SJCRH30 (cell line): ENCODE results near the gene PRIM2. TPM values are rescaled to one million over a fixed set of nuclear protein-coding genes. Genes with fewer than 3 reads are reported as not detected.
A peak's percentile ranks its signal among the peaks of the same experiment; 100 is the strongest.
"Not testable (repeated sequence)": the region's sequence is repeated elsewhere in the genome, so short reads cannot be mapped to it uniquely, and the experiment has no call there.

Experiments
- DNase-seq, 2 experiments: peaks; one replicate each; pipeline ENCODE4 v3.0.0-alpha.2; 2015 to 2020
- H3K27ac ChIP-seq: fragments of 250-450 bp; sonication (Bioruptor Pico); 2 replicates; pipeline ENCODE4 v1.5.1; 2020; ENCODE audit warnings: mild to moderate bottlenecking, moderate library complexity
- H3K27me3 ChIP-seq: fragments of 250-450 bp; sonication (Bioruptor Pico); 2 replicates; pipeline ENCODE4 v1.5.1; 2020; ENCODE audit warnings: mild to moderate bottlenecking, moderate library complexity
- H3K36me3 ChIP-seq: fragments of 250-450 bp; sonication (Bioruptor Pico); 2 replicates; pipeline ENCODE4 v1.5.1; 2020; ENCODE audit warnings: mild to moderate bottlenecking, moderate library complexity
- H3K4me1 ChIP-seq: fragments of 250-450 bp; sonication (Bioruptor Pico); 2 replicates; pipeline ENCODE4 v1.5.1; 2020; ENCODE audit warnings: mild to moderate bottlenecking, moderate library complexity
- H3K4me3 ChIP-seq: fragments of 250-450 bp; sonication (Bioruptor Pico); 2 replicates; pipeline ENCODE4 v1.5.1; 2020; ENCODE audit warnings: mild to moderate bottlenecking, moderate library complexity
- H3K9me3 ChIP-seq: fragments of 250-450 bp; sonication (Bioruptor Pico); replicated peaks from 2 replicates; pipeline ENCODE4 v1.5.1; 2020; ENCODE audit warnings: mild to moderate bottlenecking, moderate library complexity
- total RNA-seq: library from RNA; depleted of rRNA; stranded (reverse); fragments of >200 nt; shearing (Covaris generic); gene quantifications from 2 replicates; pipeline ENCODE4 v1.2.3, GENCODE V29; 2014; rRNA removed

PRIM2 gene, protein sequence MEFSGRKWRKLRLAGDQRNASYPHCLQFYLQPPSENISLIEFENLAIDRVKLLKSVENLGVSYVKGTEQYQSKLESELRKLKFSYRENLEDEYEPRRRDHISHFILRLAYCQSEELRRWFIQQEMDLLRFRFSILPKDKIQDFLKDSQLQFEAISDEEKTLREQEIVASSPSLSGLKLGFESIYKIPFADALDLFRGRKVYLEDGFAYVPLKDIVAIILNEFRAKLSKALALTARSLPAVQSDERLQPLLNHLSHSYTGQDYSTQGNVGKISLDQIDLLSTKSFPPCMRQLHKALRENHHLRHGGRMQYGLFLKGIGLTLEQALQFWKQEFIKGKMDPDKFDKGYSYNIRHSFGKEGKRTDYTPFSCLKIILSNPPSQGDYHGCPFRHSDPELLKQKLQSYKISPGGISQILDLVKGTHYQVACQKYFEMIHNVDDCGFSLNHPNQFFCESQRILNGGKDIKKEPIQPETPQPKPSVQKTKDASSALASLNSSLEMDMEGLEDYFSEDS
- 32.5 and 33.5 TPM in 2 replicates for total RNA-seq

DNA sequence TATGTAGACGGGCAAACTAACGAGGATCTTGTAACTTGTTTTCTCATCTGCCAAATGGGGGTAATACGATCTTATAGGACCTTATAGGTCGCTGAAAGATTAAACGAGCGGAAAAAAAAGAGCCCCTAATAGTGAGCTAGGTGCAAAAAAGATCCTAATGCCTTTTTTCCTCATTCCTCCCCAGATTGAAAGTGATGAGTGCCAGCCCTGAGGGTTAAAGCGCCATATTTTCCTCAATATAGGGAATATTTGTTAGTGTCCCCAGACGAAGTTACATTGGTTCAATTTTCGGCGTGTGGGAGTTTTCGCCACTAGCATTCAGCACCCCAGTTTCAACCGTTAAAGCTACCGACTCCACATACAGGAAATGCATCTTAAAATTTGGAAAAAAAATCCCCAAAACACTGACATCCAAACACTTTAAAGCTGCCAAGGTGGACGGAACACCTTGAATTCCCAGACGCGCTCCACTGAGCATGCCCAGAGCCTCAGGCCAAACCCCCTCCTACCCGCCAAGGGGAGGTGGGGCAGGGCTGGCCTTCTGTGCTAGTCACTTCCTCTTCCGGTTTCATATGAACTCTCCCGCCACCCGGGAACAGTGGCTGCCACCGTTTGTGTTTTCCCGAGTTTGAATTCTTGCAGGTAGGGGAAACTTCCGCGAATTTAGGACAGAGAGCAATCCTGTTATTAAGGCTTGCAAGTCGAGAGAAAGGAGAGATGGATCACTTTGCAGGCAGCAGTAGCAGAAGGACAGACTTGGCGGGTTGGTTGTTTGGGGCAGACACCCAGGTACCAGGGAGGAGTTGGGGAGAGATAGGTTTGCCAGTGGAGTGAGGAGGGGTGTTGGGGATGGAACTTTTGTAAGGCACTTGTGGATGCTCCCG, at the start of gene PRIM2:
PRIM2 (plus strand) TSS at position 571 of the 884 bp plus-strand sequence. CDS start 816 bp downstream, outside the sequence.
- H3K4me3 ChIP-seq, result peak within 1 kb of the TSS; percentile 77
- no peaks in the 10 kb centered on the region; the same call in none of the 2 replicates for H3K4me1 ChIP-seq
- peak; percentile 79 to 83 for DNase-seq
- no peaks in the 10 kb centered on the region for H3K27me3 ChIP-seq
- H3K27ac ChIP-seq, result peak within 1 kb of the TSS; percentile 63
- peaks cover 22% of the 10 kb centered on the region for H3K36me3 ChIP-seq
- no peaks in the 10 kb centered on the region for H3K9me3 ChIP-seq

DNA sequence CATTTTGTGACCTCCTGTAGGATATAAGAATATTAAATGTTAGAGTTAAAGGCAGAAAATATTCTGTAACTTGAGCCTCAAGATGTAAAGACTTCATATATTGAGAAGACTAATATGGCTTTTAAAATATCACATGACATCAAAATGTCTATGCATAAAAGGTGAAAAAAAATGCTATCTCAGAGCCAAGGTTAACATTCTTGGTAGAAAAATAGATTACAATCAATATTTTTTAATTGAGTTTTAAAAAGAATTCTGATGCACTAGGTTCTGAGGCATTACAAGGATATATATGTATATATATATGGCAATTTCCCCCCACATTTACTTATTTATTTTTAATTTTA, 49.2 kb upstream of the PRIM2 start:
- H3K27ac ChIP-seq, result no peak overlapping the region
- no peaks in the 10 kb centered on the region for H3K4me1 ChIP-seq
- no peaks in the 10 kb centered on the region for H3K36me3 ChIP-seq
- no peaks in the 10 kb centered on the region for H3K9me3 ChIP-seq
- DNase-seq, result no peak
- H3K27me3 ChIP-seq, result no peaks in the 10 kb centered on the region
- H3K4me3 ChIP-seq, result no peak overlapping the region

DNA sequence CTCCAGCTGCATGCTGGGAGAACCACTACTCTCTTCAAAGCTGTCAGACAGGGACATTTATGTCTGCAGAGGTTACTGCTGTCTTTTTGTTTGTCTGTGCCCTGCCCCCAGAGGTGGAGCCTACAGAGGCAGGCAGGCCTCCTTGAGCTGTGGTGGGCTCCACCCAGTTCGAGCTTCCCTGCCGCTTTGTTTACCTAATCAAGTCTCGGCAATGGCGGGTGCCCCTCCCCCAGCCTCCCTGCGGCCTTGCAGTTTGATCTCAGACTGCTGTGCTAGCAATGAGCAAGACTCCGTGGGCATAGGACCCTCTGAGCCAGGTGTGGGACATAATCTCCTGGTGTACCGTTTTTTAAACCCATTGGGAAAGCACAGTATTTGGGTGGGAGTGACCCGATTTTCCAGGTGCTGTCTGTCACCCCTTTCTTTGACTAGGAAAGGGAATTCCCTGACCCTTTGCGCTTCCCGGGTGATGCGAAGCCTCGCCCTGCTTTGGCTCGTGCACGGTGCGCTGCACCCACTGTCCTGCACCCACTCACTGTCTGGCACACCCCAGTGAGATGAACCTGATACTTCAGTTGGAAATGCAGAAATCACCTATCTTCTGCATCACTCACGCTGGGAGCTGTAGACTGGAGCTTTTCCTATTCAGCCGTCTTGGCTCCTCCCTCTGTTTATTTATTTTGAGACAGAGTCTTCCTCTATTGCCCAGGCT, 43.2 kb upstream of the PRIM2 start:
- not testable (repeated sequence) for H3K27ac ChIP-seq, H3K27me3 ChIP-seq, H3K4me3 ChIP-seq, H3K36me3 ChIP-seq, H3K9me3 ChIP-seq, DNase-seq, H3K4me1 ChIP-seq

DNA sequence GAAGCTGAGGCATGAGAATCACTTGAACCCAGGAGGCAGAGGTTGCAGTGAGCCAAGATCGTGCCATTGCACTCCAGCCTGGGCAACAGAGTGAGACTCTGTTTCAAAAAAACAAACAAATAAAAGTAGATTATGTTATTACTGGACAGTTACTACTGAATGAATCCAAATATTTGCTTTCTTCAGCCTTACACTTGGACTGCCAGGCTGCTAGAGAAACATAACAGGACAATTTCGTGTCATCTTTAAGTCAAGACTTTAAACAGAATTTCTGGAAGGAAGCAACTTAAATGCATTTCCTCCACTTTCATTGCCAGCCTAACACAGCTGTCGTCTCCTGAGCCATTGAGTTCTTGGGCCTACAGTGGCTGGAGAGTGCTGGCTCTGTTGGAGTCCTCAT, 42.0 kb upstream of the PRIM2 start:
- no peak overlapping the region for H3K4me3 ChIP-seq
- H3K36me3 ChIP-seq, result no peaks in the 10 kb centered on the region
- H3K9me3 ChIP-seq, result no peaks in the 10 kb centered on the region; the same call in 1 of the 2 replicates
- no peak overlapping the region for H3K27ac ChIP-seq
- no peak for DNase-seq
- no peaks in the 10 kb centered on the region for H3K27me3 ChIP-seq
- H3K4me1 ChIP-seq, result no peaks in the 10 kb centered on the region

DNA sequence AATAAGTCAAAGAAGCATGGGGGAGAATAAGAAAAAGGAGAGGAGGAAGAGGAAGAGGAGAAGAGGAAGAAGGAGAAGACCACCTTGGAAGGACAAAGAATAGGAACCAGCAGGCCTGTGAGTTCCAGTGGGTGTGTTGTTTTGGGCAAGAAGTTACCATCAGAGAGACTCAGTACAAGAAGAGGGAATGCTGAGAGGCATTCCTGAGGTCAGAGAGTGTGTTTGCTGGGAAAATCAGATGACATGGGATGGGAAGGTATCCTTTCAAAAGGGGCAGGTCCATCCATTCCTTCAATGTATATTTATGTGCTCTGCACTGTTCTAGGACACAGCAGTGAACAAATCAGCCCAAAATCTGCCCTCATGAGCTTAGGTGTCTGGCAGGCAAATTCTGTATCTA, 40.5 kb upstream of the PRIM2 start:
- H3K4me3 ChIP-seq, result no peak overlapping the region
- no peaks in the 10 kb centered on the region for H3K27me3 ChIP-seq
- DNase-seq, result no peak
- H3K9me3 ChIP-seq, result no peaks in the 10 kb centered on the region; the same call in 1 of the 2 replicates
- H3K4me1 ChIP-seq, result no peaks in the 10 kb centered on the region
- no peaks in the 10 kb centered on the region for H3K36me3 ChIP-seq
- no peak overlapping the region for H3K27ac ChIP-seq

DNA sequence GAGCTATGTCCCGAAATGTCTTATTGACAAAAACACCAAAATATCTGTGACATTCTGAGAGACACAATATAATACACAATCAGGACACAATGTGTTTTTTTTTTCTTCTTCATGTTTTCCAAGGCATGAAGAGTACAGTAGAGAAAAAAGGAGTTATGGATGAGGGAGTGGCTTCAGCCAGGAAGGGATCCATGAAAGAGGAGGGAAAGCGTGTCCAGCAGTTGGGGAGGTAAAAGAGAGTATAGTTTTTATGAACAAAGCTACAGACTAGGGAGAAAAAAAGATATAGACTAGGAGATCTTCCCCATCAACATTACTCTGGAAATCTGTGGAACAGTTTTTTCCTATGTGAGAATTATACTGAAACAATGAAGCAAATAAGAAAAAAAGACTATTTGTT, 38.9 kb upstream of the PRIM2 start:
- H3K4me1 ChIP-seq, result no peaks in the 10 kb centered on the region
- DNase-seq, result no peak
- no peaks in the 10 kb centered on the region; the same call in 1 of the 2 replicates for H3K9me3 ChIP-seq
- H3K27me3 ChIP-seq, result no peaks in the 10 kb centered on the region
- no peaks in the 10 kb centered on the region for H3K36me3 ChIP-seq
- no peak overlapping the region for H3K27ac ChIP-seq
- H3K4me3 ChIP-seq, result no peak overlapping the region

DNA sequence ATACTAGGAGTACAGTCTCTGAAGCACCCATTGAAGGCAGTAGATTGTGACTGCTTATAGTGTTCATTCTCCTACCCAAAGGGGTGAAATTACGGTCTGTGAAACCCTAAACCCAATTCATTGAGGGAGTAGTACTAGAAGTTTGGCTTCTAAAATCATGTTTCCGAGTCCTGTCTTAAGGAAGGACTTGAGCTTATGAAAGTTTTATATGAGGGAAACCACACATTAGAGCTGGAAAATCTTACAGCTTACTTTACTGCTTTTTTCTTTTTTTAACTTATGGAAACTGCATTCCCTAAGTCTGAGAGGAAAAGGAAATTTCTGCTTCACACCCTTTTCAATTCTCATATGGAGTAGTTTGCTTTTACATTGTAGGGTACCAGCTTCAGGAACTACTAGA, 38.4 kb upstream of the PRIM2 start:
- H3K4me1 ChIP-seq, result no peaks in the 10 kb centered on the region

DNA sequence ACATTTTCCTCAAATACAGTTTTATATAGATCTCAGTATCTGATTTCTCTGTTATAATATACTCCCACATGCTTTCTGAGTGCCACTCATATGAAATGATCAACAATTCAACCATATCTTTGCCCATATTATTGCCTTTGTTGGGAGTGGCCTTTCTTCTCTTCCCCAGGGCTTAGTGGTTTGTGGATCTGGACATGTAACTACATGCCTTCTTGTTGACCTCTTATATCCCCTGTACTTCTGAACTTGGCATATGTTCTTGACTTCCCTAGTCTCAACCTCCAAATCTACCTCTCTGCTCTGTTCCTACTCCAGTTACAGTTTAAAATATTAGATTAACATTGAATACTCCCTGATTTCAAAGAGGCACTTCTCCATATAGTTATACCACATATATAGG, 34.3 kb upstream of the PRIM2 start:
- no peaks in the 10 kb centered on the region for H3K36me3 ChIP-seq
- H3K27ac ChIP-seq, result no peak overlapping the region
- no peaks in the 10 kb centered on the region for H3K27me3 ChIP-seq
- DNase-seq, result peak in 1 of 2 experiments; percentile 9
- no peaks in the 10 kb centered on the region for H3K9me3 ChIP-seq
- H3K4me1 ChIP-seq, result no peaks in the 10 kb centered on the region
- H3K4me3 ChIP-seq, result no peak overlapping the region

More for the DNA sequence above, 38.4 kb upstream of the PRIM2 start:
- no peaks in the 10 kb centered on the region for H3K27me3 ChIP-seq
- DNase-seq, result no peak
- H3K9me3 ChIP-seq, result no peaks in the 10 kb centered on the region
- no peaks in the 10 kb centered on the region for H3K36me3 ChIP-seq
- H3K4me3 ChIP-seq, result no peak overlapping the region
- H3K27ac ChIP-seq, result no peak overlapping the region

DNA sequence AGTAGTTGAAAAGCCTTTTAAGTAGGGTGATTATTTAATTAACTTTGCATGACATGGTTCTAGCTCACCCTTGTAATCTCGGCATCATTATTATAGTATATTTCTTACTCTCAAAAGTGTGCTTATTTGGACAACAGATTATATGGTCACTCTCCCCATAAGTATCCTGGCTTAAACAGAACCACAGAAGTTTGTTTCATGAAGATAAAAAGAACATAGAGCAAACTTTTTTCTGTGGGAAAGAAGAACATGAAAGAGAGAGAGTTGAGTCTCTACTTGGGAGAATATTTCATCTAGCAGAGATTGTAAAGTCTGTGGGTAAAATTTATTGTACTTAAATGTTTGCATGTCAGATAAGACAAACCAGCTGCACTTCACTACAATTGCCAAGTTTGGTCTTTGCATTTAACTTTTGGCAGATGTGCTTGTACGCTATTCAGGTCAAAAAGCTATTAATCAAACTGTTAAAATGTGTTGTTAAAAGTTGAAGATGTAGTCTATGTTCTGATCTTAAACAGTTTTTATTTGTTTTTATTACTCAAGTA, 33.4 kb upstream of the PRIM2 start:
- Histone ChIP-seq H3K36me3 (no peaks in the 10 kb centered on the region), H3K4me3 (no peak overlapping the region), H3K4me1 (no peaks in the 10 kb centered on the region), H3K27me3 (no peaks in the 10 kb centered on the region), H3K27ac (no peak overlapping the region), H3K9me3 (no peaks in the 10 kb centered on the region)
- no peak for DNase-seq

DNA sequence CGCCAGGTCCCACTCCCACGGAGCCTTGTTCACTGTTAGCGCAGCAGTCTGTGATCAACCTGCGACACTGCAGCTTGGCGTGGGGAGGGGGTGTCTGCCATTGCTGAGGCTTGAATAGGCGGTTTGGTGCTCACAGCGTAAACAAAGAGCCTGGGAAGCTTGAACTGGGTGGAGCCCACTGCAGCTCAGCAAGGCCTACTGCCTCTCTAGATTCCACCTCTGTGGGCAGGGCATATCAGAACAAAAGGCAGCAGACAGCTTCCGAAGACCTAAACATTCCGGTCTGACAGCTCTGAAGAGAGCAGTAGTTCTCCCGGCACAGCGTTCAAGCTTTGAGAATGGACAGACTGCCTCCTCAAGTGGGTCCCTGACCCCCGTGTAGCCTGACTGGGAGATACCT, 29.3 kb upstream of the PRIM2 start:
- not testable (repeated sequence) for H3K9me3 ChIP-seq, H3K27me3 ChIP-seq, H3K27ac ChIP-seq, H3K4me1 ChIP-seq, DNase-seq, H3K36me3 ChIP-seq, H3K4me3 ChIP-seq

DNA sequence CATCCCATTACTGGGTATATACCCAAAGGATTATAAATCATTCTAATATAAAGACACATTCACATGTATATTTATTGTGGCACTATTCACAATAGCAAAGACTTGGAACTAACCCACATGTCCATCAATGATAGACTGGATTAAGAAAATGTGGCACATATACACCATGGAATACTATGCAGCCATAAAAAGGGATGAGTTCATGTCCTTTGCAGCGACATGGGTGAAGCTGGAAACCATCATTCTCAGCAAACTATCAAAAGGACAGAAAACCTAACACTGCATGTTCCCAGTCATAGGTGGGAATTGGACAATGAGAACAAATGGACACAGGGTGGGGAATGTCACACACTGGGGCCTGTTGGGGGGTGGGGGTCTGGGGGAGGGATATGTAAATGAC, 24.0 kb upstream of the PRIM2 start:
- H3K9me3 ChIP-seq, H3K4me1 ChIP-seq, H3K4me3 ChIP-seq, H3K27me3 ChIP-seq, H3K36me3 ChIP-seq, H3K27ac ChIP-seq, DNase-seq: not testable (repeated sequence)

DNA sequence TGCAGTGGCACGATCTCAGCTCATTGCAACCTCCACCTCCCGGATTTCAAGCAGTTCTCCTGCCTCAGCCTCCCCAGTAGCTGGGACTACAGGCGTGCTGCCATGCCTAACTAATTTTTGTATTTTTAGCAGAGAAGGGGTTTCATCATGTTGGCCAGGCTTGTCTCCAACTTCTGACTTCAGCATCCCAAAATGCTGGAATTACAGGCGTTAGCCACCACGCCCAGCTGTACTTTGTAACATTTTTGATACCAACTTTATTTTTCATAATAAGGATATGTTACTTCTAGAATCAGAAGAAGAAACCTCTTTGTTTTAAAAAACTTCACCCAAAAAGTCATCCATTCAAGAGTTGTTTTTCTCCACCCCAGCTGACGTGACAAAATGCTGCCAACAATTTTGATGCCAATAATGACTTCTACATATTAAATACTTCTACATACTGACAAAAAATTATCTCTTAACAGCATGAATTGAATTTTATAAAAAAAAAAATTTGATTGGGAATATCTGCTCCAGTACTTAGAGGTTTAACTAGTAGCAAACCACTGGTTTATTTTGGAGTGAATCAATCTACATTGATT, 22.5 kb upstream of the PRIM2 start:
- H3K27me3 ChIP-seq, result no peaks in the 10 kb centered on the region
- H3K4me1 ChIP-seq, result no peaks in the 10 kb centered on the region
- no peak overlapping the region for H3K27ac ChIP-seq
- H3K4me3 ChIP-seq, result no peak overlapping the region
- no peaks in the 10 kb centered on the region for H3K36me3 ChIP-seq
- DNase-seq, result no peak
- H3K9me3 ChIP-seq, result no peaks in the 10 kb centered on the region

DNA sequence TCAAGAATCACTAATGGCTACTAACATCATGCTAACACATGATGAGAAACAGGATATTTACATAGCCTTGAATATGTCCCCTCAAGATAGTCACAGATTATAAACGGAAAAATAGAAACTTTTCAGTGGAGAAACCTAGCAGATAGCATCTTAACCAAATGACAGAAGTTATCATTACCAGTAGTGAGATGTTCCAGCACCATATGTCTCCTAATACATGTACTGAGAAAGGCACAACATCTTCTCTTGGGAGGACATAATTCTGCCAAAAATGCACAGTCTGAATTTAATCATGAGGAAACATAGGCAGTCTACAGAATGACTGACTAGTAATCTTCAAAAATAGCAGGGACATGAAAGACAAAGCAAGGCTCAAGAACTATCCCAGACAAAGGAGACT, 19.9 kb upstream of the PRIM2 start:
- no peak overlapping the region for H3K4me3 ChIP-seq
- H3K27me3 ChIP-seq, result no peaks in the 10 kb centered on the region
- no peak for DNase-seq
- H3K4me1 ChIP-seq, result no peaks in the 10 kb centered on the region
- H3K36me3 ChIP-seq, result no peaks in the 10 kb centered on the region
- H3K27ac ChIP-seq, result no peak overlapping the region
- H3K9me3 ChIP-seq, result no peaks in the 10 kb centered on the region

DNA sequence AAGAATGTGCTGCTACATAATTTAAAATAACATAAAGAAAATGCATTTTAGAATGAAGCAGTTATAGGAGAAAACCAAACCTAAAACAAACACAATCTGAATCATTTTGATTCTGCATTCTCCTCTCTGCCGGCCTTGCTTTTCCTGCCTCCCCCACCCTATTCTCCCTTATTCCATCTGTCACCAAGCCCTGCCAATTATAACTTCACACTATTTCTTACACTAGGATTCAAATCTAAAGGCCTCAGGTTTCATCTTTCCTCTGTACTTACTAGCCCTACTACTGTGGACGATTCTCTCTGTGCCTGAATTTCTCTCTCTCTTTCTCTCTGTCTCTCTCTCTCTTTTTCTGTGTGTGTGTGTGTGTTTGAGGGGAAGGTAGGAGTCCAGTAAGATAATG, 18.7 kb upstream of the PRIM2 start:
- H3K27ac ChIP-seq, result no peak overlapping the region
- no peaks in the 10 kb centered on the region for H3K27me3 ChIP-seq
- no peaks in the 10 kb centered on the region for H3K9me3 ChIP-seq
- H3K4me3 ChIP-seq, result no peak overlapping the region
- no peak for DNase-seq
- H3K4me1 ChIP-seq, result no peaks in the 10 kb centered on the region
- no peaks in the 10 kb centered on the region for H3K36me3 ChIP-seq
